Fibroblast of upper back skin (primary cell): ENCODE data around the gene NR1I3.
"Not testable (repeated sequence)": the region's sequence is repeated elsewhere in the genome, so short reads cannot be mapped to it uniquely, and the experiment has no call there.

Experiments used
- DNase-seq: peaks from one replicate; pipeline ENCODE4 v3.0.0-alpha.2; 2013

NR1I3 gene, protein sequence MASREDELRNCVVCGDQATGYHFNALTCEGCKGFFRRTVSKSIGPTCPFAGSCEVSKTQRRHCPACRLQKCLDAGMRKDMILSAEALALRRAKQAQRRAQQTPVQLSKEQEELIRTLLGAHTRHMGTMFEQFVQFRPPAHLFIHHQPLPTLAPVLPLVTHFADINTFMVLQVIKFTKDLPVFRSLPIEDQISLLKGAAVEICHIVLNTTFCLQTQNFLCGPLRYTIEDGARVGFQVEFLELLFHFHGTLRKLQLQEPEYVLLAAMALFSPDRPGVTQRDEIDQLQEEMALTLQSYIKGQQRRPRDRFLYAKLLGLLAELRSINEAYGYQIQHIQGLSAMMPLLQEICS

DNA sequence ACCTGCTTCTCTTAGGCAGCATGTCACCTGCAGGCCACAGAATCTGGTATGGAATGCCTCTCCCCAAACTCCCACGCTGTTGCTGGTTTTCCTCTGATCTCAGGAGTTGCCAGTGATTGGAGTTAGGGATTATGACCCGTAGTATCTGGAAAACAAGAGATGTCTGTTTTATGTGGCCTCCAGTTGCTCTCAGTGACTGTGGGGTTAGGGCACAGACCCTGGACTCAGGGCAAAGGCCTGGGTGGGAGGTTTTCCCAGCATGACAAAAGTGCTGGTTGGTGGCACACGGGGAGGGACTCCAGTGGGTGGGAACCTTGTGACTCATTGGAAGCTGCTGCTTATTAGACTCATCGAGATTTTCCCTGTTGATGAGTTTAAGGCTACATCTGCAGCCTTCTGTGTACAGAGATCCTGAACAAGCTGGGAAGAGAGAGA, at the start of gene NR1I3:
Gene NR1I3, minus strand, starts transcription at position 165 of the 435 bp plus-strand sequence. CDS start 1,638 bp downstream, outside the sequence.
- no peak for DNase-seq

DNA sequence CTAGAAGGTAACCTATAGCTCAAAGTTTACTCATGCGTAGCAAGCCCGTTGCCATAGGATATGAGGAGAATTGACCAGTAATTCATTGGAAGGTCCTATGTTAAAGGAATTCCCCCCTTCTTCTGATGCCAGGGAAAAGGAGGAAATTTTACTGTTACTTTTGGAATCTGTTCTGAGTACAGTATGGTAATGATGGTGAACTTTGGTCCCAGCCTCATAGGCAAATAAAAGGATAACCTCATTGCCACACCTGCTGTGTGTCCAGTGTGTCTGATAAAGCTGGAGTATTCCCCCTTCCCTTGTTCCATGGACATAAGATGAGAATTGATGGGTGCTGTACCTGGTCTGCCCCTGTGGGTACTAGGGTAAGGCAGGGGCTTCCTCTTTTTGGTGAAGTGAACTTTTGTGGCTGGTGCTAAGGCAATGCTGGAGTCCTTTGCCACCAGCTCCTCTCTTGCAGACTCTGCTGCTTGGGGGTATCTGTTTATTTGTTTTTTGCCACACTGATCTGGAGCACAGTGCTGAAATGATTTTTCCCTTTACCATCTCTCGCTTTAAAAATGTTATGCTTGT, 49.6 kb upstream of the NR1I3 start:
- DNase-seq: no peak

DNA sequence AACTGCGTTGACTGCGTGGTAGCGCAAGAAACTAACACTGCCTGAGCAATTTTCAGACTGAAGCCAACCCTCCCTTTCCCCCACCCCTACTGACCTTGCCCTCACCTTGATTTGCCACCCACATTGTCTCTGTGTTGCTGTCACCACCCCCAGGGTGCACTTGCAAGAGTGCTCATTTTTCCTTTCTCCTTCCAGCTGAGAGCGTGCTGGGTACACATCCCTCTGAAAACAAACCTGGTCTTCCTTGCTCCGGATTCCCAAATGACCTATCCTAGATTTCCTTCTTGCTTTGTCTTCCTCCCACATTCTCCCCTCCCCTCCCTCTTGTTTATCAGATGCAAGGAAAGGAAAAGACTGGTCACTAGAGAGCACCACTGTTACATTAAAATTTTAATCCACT, 47.5 kb upstream of the NR1I3 start:
- DNase-seq: no peak

DNA sequence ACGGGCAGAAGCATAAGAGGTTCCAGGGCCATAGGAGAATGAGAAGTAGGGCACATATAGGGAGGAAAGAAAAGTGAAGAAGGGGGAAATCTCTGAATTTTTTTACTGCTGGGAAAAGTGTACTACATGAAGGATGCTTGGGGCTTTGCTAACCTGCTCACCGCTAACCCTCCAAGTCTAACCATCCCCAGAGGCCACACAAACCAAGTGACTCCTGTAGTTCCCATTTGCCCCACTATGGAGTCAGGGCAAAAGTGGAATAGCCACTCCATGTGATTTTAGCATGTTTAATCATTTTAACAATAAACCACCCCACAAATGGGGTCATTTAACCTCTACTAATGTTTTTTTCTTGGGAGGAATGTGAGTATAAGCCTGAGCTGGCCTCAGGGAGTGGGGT, 47.1 kb upstream of the NR1I3 start:
- no peak for DNase-seq

DNA sequence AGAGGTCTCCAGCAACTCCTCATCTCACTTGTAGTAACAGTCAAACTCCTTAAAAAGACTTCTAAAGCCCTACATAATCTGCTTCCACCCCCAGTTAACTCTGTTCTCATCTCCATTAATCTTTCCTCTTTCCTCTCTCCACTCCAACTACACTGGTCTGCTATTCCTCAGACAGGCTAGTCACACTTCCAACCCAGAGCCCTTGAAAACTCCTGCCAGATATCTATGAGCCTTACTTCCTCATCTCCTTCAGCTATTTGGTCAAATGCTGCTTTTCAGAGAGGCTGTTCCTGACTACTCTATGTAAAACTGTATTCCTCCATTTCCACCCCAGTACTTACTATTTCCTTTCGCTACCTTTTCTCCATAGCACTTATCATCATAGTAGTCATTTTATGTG, 45.0 kb upstream of the NR1I3 start:
- DNase-seq: no peak

DNA sequence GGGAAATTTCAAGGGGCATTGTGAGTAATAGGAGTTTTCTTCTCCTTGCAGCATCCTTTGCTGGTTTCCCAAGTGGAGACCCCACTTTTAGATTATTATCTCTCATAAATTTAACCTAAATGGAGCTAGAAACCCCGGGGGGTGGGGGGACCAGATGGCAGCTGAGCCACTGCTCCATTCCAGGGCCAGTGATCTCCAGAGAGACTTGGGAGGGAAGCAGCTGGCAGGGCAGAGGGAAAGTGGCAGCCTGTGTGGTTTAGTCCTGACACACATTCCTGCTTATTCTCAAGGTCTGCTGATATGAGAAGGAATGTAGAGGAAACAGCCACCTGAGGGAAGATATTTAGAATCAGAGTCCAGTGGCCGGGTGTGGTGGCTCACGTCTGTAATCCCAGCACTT, 36.9 kb upstream of the NR1I3 start:
- DNase-seq: no peak

DNA sequence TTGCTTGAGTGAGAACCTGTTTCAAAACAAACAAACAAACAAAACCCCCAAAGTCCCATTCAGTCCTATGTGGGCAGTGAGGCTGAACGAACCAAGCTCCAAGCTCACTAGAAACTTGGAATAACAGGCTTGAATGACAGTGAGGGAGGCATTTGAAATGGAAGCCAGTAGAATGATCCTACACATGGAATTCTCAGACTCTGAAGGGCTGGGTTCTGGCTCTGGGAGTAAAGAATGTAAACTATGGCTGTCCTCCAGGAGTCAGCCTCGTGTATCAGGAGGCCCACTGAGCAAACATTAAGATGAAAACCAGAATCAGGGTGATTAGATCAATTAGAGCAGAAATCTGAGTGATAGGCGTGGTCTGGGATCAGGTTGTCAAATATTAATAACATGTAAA, 35.4 kb upstream of the NR1I3 start:
- peak; percentile 9 for DNase-seq

DNA sequence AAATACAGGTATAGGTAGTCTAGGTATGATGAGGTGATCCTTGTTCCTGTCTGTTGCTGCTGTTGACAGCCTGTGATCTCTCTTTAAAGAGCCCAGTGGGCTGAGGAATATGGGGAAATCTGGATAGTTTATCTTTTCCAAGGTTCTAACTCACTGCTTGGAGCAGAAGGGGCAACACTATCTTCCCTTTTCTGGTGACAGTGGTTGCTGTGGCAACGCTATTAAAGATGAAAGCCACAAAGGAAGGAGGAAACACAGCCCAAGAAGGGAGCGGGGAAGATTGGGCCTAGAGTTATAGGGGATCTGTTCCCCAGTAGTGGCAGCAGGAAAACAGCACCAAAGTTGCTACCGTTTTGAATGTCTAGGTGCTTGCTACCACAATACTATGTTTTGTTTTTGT, 29.3 kb upstream of the NR1I3 start:
- no peak for DNase-seq

DNA sequence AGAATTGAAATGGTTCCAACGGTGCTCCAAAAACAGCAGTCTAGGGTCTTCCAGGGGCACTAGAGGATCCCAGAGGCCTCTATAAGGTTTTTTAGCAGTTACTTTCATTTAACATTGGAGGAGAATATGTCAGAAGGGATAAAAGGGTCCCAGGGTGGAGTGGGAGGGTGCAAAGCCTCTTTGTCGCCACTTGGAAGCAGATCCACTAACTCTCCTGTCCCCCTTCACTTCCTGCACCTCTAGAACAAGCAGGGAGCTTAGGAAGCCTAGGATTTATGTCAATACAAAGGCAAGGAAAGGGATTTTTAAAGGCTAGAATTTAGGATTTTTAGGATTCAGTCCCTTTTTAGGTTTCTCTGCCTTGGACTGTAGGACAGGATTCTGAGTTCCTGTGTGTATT, 28.8 kb upstream of the NR1I3 start:
- DNase-seq: no peak

DNA sequence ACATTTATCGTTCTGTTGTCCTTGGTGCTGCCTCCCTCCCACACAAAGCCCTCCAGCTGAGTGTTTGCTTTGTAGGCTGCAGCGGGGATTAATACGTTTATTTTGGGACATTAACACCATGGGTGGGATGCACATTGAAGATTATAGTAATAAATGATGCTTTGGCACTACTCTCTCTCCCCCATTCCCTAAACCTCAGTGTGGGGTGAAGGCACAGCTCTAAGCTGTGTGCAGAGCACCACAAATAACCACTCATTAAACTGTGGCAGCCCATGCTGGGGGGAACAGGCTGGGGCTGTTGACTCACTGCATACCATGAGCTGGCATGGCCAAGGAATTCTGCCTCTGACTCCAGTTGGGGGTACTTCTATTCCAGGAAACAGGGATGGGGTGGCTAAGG, 28.2 kb upstream of the NR1I3 start:
- no peak for DNase-seq

DNA sequence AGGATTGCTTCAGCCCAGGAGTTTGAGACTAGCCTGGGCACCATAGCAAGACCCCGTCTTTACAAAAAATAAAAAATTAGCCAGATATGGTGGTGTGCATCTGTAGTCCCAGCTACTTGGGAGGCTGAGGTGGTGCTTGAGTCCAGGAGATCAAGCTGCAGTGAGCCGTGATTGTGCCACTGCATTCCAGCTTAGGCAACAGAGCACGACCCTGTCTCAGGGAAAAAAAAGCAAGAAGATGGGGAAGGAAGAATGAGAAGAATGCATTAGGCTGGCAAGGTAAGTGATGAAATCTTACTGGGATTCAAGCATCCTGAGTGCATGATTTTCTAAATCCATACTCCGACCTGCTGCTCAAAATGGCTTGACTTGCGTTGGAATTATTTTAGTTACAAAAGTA, 27.3 kb upstream of the NR1I3 start:
- no peak for DNase-seq

DNA sequence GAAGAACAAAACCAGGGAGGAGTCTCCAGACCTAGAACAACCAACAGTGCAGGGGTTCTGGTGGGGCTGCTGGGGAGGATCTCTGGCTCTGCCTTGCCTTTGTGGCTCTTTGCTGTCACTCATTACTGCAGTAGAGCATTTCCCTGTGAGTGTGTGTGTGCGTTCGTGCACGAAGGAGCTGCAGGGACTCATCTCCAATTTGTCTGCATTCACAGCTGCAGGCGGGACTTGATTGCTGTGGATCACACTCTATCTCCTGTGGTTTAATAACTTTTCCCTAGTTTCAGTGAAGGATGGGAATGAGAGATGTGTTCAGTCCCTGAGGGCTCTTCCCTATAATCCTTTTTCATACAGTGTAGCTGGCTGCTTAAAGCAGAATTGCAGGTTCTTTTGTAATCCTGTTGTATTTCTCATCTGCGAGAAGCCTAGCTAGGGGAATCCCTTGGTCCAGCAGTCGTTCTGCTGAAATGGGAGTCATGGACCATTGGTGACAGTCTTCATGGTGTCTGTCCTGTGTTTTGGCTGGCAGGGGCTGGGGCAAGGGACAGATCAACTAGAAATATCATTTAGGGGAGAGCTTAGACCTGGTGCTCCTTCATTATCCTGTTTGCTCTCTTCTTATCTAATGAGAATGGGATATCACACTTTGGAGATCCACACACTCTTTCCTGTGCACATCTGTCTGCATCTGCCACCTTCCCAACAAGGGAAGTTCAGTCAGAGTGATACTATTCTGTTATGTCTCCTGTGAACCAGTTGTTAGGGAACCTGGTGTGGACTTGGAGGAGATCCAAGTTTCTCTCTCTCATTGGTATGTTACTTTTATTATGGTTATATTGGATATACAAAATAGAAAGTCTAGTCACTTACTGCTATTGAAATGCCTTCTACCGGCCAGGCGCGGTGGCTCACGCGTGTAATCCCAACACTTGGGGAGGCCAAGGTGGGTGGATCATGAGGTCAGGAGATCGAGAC, 23.5 kb upstream of the NR1I3 start:
- no peak for DNase-seq

DNA sequence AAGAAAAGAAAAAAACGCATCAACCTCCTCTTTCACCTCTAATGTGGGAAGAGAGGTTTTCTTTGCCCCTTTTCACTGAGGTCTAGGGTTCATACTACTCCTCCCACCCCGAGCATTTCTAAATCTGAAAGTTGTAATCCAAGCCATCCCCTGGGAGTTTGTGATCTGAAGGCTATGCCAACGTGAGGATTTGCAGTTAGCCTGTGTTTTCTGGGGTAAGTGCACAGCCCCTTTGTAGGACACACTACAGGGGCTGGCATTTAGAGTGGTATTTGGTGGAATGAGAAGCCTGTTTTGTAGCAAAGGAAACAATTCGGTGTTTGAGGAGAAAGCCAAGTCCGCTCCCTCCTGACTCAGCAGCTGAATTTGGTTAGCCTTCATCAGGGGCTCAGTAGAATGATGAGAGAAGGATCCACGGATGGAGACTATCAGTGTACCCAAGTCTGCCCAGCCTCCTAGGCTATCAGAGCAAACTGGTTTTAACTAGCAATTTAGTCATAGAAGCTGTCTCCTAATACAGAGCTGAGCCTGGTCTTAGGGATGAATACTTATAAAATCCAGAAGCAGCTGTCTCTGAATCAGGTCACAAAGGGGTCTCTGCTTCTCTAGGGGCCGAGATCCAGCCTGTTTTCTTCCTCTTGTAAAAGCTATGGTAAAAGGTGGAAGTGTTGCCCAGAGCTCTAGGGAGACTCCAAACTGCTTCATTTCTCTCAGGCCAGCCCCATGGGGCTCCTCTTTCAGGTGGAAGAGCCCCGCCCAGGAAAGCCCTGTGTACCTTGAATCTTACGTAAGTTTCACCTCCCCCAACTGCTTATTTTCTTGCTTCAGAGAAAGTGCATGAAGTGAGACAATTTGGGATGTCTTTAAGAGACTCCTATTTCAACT, 22.6 kb upstream of the NR1I3 start:
- no peak for DNase-seq

DNA sequence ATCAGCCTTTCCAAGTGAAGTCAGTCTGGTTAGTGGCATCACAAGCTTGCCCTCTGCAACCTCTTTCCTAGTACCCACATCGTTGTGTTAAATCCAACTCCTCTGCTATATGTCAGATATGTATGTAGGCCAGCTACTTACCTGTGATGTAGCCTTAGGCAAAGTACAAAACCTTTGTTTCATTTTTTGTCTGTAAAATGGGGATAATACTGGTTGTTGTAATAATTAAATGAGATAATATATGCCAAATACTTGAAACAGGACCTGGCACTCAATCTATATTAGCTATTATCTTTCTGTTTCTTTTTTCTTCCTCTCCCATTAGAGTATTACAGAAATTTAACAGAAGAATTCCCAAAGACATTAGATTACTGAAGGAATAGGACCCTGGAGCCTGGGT, 21.8 kb upstream of the NR1I3 start:
- DNase-seq: no peak

DNA sequence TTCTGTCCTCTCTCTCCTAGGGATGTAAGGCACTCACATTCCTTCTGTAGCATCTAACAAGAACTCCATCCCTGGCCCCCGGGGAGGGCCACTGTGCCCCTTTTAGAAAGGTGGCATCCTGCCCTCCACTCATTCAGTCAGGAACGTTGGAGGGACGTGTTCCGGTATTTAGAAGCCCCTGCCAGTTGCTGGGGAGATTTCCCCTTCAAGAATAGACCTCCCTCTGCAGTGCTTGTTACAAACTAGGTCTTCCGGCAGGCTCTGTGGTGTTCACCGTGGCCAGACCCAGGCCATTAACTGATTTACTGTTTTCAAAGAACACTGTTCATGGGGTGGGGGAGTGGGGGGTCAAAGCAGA, 21.3 kb upstream of the NR1I3 start:
- DNase-seq: no peak

DNA sequence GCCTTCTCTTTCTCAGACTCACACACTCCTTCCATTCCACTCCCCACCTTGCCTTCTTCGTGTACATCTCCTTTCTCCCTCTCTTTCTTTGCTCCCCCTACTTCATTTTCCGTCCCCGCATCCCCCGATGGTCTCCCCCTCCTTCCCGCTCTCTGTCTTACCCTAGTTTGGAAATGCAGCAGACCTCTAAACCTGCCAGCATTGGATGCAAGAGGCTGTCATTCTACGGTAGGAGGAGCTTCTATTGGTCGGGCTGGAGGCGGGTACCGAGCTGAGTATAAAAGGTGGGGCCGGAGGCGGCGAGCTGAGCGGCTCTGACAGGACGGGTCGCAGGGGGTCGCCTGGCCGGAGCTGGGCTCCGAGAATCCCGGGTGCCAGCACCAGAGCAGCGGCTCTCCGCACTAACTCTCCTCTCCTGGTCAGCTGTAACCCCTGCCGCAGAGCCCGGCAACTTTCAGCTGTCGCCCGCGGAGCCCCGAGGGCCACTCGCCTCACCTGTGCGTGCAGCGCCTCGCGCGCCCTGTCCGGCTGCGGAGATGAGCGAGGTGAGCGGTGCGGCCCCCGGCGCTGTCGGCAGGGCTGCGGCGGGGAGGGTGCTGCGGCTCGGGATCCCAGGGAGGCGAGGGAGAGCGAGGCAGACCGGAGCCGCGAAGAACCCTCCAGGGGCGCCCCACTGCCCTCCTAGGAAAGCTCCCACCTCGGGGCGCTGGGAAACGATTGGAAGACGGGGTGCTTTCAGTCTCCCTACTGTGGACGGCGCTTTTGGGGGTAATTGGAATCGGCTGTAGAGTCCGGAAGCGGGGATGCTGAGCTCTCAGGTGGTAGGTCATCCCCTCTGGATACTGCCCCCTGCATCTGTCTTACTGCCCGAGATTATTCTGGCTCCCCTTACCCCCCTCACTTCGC, 20.7 kb upstream of the NR1I3 start, which contains the start of gene PCP4L1:
Gene PCP4L1, plus strand, starts transcription at position 307 of the 906 bp plus-strand sequence. Its CDS starts 230 bp downstream, at position 537.
- DNase-seq: peak; percentile 36

DNA sequence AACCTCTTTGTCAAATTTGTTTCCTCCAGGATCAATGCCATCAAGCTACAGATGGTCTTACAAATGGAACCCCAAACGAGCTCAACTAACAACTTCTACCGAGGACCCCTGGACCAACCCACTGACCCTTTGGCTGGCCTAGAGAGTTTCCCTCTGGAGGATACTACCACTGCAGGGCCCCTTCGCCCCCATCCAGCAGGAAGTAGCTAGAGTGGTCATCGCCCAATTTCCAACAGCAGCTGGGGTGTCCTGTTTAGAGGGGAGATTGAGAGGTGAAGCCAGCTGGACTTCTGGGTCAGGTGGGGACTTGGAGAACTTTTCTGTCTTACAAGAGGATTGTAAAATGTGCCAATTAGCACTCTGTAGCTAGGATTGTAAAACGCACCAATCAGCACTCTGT, 19.1 kb upstream of the NR1I3 start:
- not testable (repeated sequence) for DNase-seq

DNA sequence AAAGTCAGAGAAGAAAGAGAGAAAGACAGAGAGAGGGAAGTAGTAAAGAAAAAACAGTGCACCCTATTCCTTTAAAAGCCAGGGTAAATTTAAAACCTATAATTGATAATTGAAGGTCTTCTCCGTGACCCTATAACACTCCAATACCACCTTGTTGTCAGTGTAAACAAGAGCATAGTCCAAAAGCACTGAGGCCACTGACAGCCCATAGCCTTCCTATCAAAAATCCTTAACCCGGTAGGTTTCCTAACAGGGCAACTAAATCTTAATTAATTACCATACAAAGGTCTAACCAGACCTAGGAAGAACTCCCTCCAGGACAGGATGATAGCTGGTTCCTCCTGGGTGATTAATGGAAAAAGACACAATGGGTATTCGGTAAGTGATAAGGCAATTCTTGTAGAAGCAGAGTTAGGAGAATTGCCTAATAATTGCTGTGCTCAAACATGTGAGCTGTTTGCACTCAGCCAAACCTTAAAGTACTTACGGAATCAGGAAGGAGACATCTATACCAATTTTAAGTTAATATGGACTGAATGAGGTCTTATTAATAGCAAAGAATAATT, 18.0 kb upstream of the NR1I3 start:
- DNase-seq: not testable (repeated sequence)

DNA sequence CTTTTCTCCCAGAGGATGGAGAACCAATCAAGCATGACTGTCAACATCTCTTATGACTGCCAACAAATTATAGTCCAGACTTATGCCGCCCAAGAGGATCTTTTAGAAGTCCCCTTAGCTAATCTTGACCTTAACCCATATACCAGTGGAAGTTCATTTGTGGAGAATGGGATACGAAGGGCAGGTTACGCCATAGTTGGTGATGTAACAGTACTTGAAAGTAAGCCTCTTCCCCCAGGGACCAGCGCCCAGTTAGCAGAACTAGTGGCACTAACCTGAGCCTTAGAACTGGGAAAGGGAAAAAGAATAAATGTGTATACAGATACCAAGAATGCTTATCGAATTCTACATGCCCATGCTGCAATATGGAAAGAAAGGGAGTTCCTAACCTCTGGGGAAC, 17.3 kb upstream of the NR1I3 start:
- not testable (repeated sequence) for DNase-seq

DNA sequence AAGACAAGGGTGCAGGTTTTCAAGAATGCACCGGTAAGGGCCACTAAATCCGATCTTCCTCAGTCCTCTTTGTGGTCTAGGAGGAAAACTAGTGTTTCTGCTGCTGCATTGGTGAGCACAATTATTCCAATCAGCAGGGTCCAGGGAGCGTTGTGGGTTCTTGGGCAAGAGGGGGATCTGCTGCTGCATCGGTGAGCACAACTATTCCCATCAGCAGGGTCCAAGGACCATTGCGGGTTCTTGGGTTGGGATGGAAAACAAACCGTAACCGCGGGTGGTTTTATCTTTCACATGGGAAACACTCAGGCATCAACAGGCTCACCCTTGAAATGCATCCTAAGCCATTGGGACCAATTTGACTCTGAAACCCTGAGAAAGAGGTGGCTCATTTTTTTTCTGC, 13.6 kb upstream of the NR1I3 start:
- DNase-seq: no peak

DNA sequence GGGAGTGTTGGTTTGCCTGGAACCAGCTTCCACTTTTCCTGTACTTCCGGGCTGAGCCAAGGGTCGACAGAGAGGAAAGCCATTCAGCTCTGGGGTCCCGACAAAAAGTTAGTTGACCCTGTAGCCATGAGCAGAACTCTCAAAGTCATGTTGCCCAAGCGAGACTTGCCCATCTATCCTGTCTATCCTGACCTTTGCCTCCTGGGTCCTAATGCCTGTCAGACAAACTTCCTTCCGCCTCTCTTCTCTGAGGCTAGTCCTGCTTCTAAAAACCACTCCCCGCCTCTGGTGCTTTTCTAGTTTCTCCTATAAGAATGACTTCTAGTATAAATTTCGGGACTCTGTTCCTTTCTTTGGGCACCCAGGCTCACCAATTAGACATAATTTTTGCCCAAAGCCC, 12.8 kb upstream of the NR1I3 start:
- no peak for DNase-seq
